GM18511 (cell line): ENCODE measurements around the gene HSPA1L.
"Not testable (repeated sequence)": the region's sequence is repeated elsewhere in the genome, so short reads cannot be mapped to it uniquely, and the experiment has no call there.

ENCODE experiments used
- ATAC-seq: cut with Tn5 transposase; IDR thresholded peaks from one replicate; pipeline ENCODE4 v1.9.1; 2021; ENCODE audit warnings: mild to moderate bottlenecking, moderate library complexity; ENCODE audit not compliant: unreplicated experiment

HSPA1L gene

DNA sequence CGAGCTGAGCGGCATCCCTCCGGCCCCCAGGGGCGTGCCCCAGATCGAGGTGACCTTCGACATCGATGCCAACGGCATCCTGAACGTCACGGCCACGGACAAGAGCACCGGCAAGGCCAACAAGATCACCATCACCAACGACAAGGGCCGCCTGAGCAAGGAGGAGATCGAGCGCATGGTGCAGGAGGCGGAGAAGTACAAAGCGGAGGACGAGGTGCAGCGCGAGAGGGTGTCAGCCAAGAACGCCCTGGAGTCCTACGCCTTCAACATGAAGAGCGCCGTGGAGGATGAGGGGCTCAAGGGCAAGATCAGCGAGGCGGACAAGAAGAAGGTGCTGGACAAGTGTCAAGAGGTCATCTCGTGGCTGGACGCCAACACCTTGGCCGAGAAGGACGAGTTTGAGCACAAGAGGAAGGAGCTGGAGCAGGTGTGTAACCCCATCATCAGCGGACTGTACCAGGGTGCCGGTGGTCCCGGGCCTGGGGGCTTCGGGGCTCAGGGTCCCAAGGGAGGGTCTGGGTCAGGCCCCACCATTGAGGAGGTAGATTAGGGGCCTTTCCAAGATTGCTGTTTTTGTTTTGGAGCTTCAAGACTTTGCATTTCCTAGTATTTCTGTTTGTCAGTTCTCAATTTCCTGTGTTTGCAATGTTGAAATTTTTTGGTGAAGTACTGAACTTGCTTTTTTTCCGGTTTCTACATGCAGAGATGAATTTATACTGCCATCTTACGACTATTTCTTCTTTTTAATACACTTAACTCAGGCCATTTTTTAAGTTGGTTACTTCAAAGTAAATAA, 2.2 kb upstream of the HSPA1L start:
- not testable (repeated sequence) for ATAC-seq

DNA sequence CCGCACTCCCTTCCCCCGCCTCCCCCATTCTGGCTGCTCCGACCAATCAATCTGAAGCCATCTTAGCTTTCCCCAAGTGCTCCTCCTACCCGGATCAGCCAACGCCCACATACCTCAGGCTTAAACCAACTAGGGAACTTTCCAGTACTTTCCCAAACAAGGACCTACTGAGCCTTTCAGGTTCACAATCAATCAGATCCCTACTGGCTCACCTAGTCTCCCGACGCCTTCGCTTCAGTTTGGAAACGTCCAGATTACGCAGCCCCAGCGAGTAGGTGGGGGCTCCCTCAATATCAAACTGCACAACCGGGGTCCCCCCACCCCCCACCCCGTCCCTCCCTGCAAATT, 432 bp downstream of the HSPA1L start:
- ATAC-seq: no peak

DNA sequence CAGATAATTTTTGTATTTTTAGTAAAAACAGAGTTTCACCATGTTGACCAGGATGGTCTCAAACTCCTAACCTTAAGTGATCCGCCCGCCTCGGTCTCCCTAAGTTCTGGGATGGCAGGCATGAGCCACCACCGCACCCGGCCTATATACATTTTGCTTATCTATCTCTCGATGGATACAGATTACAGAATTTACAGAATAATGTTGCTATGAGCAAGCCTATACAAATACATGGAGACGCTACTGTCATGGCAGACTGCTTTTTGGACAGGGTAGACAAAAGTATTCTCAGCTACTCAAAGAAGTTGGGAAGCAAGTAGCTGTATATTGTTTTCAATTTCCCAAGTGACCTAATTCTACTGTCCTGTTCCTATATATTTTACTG, 1.6 kb downstream of the HSPA1L start:
- ATAC-seq: no peak

DNA sequence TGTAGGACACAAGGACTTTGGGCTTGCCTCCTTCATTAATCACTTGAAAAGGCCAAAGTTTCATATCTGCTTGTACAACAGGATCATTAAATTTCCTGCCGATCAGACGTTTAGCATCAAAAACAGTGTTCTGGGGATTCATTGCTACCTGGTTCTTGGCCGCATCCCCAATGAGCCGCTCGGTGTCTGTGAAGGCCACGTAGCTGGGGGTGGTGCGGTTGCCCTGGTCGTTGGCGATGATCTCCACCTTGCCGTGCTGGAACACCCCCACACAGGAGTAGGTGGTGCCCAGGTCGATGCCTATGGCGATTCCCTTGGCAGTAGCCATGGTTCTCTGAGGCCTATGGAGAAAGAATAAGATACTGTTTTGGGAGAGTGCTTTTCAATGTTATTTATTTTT, 3.4 kb downstream of the HSPA1L start:
- no peak for ATAC-seq

DNA sequence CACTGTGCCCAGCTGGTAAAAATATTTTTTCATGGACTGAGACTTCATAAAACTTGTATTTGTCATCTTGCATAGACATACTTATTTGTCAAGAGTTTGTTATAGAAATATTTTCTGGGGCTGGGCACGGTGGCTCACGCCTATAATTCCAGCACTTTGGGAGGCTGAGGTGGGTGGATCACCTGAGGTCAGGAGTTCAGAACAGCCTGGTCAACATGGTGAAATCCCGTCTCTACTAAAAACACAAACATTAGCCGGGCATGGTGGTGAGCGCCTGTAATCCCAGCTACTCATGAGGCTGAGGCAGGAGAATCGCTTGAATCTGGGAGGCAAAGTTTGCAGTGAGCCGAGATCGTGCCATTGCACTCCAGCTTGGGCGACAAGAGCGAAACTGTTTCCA, 6.5 kb downstream of the HSPA1L start:
- ATAC-seq: not testable (repeated sequence)

DNA sequence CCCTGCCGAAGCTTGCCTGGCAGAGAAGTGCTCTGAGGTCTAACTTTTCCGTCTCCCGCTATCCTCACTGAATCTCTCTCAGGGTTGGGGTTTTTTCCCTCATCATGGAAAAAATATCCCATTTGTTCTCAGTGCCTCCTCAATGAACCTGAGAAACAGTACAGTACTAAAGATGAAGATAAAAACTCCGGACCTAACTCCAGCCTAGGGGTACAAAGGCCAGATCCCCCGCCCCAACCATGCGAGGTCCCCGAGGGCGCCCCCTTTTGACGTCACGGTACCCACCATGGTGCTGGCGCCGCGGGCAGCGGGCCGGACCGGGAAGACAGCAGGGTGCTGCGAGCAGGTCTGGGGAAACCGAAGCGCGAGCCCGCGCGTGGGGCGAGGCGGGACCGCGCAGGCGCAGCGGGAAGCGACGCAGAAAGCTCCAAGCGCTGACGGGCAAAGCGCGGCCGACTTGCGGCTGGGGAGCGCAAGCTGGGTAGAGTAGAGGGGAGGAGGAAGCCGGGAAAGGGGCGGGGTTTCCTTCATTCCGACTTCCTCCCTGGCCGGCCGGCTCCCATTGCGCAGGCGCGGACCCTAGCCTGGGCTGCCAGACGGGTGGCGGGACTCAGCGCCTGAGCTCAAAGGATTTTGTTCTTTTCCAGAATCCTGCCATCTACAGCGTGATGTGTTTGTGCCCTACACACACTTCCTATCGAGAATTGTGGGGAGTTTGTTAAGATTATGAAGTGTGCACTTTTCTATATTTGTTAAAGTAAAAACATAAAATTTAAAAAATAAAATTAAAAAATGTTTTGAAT, 8.4 kb downstream of the HSPA1L start, which contains the start of gene LSM2:
TSS of gene LSM2 (minus strand) at position 497 of the 803 bp plus-strand sequence. CDS start at position 288, 209 bp downstream.
- peak; percentile 93 for ATAC-seq

DNA sequence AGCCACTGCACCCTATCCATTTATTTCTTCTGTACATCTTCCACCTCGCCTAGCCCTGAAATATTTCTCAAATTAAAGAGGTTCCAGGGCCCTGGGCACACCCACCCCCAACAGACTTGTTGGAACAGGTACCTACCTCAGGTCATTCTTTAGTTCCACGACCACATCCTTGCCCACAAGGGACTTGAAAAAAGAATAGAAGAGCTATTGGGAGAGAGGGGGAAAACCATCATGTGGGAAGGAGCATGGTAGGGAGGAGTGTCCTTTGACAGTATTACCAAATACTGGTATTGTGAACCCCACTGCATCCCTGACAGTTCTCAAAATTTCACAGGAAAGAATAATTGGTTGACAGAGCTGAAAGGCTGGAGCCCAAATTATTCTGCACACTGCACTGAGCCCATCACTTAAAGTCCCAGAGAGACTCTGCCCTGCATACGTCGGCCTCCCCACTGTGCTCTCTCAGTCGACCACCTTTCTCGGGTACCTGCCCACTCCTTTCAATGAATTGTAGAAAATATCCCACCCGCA, 9.1 kb downstream of the HSPA1L start:
- no peak for ATAC-seq

DNA sequence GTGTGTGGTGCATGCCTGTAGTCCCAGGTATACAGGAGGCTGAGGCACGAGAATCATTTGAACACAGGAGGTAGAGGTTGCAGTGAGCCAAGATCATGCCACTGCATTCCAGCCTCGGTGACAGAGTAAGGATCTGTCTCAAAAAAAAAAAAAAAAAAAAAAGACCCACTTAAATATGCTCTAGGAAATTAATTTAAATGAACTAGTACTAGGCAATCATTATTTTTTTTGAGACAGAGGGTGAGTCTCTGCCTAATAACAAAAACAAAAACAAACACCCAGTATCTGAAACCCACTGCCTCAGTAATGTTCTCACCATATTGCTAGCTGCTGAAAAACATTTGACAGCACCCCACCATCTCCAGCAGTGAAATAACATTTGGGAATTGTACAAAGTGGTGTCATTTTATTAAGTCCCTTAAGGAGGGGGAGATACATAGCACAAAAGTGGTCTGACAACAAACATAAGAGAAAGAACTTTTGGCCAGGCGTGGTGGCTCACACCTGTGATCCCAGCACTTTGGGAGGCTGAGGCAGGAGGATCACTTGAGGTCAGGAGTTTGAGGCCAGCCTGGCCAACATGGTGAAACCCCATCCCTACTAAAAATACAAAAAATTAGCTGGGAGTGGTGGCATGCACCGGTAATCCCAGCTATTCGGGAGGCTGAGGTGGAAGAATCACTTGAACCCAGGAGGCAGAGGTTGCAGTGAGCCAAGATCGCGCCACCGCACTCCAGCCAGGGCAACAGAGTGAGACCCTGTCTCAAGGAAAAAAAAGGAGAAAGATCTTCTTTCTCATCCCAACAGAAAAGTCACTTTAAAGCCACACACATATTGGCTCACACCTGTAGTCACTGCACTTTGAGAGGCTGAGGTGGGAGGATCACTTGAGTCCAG, 13.8 kb downstream of the HSPA1L start:
- ATAC-seq: not testable (repeated sequence)

DNA sequence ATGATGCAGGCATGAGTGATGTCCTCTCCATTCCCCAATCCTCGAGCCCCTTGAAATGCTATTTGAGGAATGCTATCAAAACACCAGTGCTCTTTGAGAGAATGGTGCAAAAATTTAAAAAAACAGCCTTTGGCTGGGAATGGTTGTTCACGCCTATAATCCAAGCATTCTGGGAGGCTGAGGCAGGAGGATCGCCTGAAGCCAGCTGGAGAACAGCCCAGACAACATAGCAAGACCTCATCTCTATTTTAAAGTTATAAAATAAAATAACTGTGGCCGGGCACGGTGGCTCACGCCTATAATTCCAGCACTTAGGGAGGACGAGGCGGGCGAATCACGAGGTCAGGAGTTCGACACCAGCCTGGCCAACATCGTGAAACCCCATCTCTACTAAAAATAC, 15.3 kb downstream of the HSPA1L start:
- no peak for ATAC-seq

DNA sequence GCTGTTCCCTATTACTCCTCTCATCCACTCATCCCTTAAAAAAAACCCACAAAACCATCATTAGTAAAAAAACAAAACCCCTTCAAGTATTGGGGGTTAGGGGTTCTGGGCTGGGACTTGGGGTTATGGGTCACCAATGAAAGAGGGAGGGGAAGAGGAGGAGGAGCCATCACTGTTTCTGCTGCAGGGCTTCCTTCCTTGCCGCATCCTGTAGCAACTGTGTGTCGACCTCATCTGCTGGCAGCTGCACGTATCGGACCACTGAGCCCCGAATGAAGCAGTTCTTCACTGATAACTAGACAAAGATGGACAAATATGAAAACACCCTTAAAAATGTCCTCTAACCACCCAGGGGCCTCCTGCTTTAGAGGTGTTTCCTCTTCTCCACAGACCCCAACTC, 17.5 kb downstream of the HSPA1L start:
- ATAC-seq: no peak

DNA sequence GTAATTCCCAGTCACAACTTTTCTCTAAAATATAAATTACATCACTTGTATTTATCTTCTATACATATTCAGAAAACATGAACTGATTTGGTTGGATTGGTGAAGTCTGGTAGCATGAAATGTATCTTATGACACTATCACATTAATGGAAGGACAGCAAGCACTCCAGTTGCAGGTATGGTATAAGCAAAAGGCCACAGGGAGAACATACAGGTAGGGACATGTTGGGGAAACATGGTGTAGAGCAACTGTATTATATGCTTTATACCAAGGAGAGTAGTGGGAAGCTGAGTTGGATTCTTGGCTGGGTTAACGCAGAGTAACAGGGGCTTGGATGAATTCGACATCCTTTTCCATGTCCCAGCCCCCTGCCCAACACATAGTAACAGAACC, 18.1 kb downstream of the HSPA1L start:
- no peak for ATAC-seq

DNA sequence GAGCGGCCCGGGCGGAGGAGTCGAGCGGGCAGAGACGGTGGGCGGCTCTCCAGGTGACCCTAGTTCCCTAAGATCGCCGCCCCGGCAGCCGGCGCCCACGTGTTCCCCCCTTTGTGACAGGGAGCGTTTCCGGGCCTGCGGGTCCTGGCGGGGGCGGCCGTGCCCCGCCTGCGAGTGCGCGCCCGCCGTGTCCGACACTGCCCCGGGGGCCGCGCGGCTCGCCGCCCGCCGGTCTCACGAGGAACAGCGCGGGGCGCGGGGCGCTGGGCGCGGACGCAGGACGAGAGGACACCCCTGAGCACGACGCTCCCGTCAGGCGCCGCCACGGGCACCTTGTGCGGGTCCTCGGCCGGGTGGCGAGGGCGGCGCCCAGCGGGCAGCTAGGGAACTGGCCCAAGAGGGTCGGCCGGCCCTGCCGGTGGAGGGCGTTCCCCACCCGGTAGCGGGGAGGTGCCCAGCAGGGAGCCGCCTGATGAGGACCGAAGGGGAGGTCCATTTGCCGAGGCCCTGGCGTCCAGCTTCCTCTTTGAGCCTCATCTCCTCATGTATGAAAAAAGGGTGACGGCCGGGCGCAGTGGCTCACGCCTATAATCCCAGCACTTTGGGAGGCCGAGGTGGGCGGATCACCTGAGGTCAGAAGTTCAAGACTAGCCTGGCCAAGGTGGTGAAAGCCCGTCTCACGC, 19.3 kb downstream of the HSPA1L start, which contains the start of gene VARS1:
TSS of gene VARS1 (minus strand) at position 137 of the 683 bp plus-strand sequence. CDS start 535 bp downstream, outside the sequence.
- peak; percentile 78 for ATAC-seq

DNA sequence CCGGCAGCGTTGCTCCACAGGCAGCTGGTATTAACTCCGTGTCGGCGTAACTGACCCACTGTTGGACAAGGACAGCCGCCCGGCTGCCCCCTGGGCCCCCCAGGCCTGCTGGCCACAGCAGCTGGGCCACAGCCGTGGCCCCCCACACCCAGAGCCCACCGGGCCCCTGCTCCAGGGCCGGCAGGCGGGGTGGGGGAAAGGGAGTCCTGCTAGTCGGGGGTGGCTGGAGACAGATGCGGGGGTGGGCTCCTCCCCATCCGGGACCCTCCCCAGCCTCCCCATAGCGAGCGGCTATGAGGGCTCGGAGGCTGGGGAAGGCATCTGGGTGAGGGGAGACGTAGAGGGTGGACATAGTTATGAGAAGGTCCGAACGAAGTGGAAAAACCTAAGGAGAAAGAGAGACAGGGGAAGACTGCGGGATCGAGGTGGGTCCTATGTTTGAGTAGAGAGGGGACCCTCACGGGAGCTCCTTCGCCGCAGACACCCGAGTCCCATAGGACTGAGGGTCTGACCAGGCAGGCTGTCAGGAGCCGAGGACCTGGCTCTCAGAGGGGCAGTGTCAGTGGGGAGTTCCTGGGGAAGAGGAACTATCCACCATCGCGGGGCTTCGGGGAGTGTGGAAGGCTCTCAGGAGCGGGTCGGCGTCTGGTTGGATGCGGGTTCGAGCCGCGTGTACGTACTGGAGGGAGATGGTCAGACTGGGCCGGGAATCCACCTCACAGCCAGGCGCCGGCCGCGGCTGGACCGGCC, 20.0 kb downstream of the HSPA1L start:
- peak; percentile 8 for ATAC-seq

DNA sequence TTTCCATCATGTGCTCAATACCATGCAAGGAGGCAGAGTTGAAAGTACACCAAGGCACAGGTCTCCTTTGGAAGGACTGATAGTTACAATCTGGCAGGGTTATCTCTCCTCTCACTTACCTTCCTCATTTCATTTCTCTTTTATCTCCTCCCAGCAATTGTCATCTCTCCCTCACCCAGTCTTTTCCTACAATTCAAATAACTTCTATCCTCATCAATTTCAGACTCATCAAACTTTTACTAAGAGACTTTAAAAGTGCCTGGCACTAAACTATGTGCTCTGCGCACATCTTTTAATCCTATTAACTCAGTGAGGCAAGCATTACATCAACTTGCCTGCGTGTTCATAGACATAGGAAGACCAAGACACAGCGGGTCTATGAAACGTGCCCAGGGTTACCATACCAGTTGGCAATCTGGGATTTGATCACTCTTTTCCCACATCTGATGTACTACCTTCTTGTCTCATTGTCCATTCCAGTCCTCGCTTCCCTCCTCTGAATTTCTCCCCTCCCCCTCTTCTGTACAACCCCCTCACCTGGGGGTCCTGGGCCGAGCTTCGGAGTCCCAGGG, 20.7 kb downstream of the HSPA1L start:
- no peak for ATAC-seq

DNA sequence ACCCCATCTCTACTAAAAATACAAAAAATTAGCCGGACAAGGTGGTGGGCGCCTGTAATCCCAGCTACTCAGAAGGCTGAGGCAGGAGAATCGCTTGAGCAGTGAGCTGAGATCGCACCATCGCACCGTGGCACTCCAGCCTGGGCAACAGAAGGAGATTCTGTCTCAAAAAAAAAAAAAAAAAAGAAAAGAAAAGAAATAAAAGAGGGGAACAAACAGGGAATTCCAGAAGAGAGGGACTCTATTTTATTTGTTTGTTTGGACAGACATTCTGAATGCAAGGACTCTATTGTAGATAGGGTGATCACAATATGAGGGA, 21.2 kb downstream of the HSPA1L start:
- ATAC-seq: not testable (repeated sequence)

DNA sequence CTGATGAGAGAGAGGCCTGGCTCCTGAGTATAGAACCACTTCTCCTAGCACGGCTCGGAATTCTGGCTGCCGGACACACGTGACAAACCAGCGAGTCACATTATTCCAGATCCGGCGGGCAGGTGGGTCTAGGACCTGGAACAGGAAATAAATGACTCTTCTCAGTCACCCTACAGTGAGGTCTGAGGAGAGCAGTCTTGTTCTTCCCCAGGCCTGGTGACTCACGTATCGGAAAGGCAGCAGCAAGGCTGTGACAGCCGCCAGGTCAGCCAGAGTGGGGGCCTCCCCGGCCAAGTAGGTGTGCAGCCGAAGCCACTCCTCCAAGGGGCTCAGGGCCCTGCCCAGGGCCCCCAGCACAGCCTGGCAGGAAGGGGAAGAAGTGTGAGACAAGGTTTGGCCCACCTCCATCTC, 22.3 kb downstream of the HSPA1L start:
- ATAC-seq: no peak

DNA sequence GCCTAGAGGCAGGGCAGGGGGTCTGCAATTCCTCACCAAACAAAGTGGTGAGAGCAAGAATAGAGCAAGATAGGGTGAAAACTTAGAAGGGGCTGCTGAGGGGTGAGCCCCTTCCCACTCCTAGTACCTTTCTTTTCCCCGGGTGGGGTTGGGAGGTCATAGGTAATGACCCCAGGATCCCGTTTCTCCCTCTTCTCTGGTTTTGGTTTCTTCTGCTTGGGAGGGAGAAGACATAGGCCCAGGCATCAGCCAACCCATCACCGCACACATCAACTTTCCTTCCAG, 23.1 kb downstream of the HSPA1L start:
- ATAC-seq: no peak

DNA sequence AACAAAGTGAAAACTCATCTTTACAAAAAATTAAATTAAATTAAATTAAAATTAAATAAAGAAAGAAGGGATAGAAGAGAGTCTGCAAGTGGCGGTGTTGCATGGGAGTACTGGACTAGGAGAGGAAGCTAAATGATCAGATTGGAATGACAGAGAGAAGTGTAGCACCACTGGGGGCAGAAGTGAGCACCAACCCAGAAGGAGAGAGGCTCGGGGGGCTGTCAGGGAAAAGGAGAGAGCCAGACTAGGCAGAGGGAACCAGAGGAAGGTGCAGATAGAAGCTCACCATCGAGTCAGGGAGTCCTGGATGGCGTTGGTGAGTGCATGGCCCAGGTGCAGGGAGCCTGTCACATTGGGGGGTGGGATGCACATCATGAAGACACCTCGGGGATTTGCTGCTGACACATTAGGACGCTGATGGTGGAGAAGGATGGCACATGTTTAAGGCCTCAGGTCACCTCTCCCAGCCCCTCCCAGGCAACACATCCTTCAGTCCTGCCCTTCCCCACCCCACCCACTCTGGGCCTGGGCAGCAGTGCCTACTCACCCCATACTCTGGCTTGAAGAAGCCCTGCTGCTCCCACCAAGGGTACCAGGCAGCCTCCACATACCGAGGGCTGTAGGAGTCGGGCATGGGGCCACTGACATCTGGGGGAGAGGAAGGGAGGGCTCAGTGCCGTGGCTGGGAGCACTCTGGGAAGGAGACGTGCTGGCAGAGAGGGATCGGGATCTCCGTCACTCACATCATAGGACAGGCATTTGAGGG, 23.6 kb downstream of the HSPA1L start:
- no peak for ATAC-seq

DNA sequence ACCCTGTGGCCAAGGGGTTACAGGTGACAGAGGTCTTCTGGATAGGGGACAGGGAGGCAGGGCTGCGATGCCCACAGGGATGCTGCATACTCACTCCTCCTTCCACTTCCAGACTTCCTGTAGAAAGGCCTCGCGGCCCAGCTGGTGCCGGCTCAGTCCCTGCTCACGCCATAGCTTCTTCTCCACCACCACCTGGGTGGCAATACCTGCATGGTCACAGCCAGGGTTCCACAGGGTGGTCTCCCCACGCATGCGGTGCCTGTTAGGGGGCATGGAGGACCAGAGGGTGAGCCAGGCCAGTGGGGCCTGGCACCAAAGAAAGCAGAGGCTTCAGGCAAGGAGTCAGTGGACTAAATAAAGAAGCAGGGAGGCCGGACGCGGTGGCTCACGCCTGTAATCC, 29.6 kb downstream of the HSPA1L start:
- ATAC-seq: no peak
